Large intestine (tissue), 3 donors: ENCODE data around the gene NCBP2L. TPM values are rescaled to one million over a fixed set of nuclear protein-coding genes. Genes with fewer than 3 reads are reported as not detected.

Experiments
- DNase-seq, 2 donors: peaks; one replicate each; pipeline versions ENCODE4 v3.0.0 to v3.0.0-alpha.2; 2013
- H3K27ac ChIP-seq: one replicate; pipeline ENCODE4 v1.5.1; 2013; ENCODE audit warnings: low read length
- H3K27me3 ChIP-seq: 2 replicates; pipeline ENCODE4 v1.6.1; 2013; ENCODE audit warnings: low read length; ENCODE audit not compliant: control insufficient read depth, insufficient read depth
- H3K36me3 ChIP-seq: 2 replicates; pipeline ENCODE4 v1.6.1; 2013; ENCODE audit warnings: low read length; ENCODE audit not compliant: control insufficient read depth, insufficient read depth
- H3K4me1 ChIP-seq: one replicate; pipeline ENCODE4 v1.6.1; 2013; ENCODE audit warnings: low read length; ENCODE audit not compliant: control insufficient read depth, insufficient read depth
- H3K4me3 ChIP-seq: one replicate; pipeline ENCODE4 v1.5.1; 2013; ENCODE audit warnings: low read length
- H3K9me3 ChIP-seq: one replicate; pipeline ENCODE4 v1.6.1; 2013; ENCODE audit warnings: mild to moderate bottlenecking, low read depth, low read length, moderate library complexity; ENCODE audit not compliant: control insufficient read depth
- WGBS: methylation state at CpG from one replicate; pipeline ENCODE4 v1.1.5; 2013; ENCODE audit warnings: low lambda C conversion rate; ENCODE audit not compliant: insufficient coverage; 5-methylcytosine and 5-hydroxymethylcytosine counted together
- polyA plus RNA-seq: library from polyadenylated mRNA; unstranded; fragments of 120-200 nt; gene quantifications from one replicate; pipeline ENCODE4 v1.2.1, GENCODE V29; 2013

The NCBP2L gene
- polyA plus RNA-seq, 1 donor, result 0.03 TPM

DNA sequence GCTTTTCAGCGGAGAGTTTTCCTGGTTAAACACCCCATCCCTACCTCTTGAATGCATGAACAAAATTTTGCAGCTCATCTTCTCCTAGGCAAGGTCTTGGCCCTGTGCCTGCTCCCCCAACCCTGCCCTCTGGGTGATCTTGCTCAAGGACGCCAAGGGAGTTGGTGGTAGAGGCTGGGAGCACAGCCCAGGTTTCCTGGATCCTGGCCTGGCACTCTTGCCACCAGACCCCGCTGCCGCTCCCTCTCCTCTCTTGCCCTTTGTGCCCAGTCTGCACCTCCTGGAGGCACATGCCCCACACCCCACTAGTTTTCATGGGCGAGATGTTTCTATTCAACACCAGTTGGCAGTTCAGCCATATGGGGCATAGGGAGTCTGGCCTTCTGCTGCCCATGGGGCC lies 39.3 kb upstream of the NCBP2L start:
- Histone ChIP-seq H3K36me3 (no peaks in the 10 kb centered on the region), H3K27me3 (no peaks in the 10 kb centered on the region), H3K4me3 (no peak overlapping the region), H3K9me3 (no peaks in the 10 kb centered on the region), H3K4me1 (peaks cover 23% of the 10 kb centered on the region), H3K27ac (no peak overlapping the region)
- WGBS, result no CpG with 5 or more reads among the region's 5 CpGs
- no peak for DNase-seq

DNA sequence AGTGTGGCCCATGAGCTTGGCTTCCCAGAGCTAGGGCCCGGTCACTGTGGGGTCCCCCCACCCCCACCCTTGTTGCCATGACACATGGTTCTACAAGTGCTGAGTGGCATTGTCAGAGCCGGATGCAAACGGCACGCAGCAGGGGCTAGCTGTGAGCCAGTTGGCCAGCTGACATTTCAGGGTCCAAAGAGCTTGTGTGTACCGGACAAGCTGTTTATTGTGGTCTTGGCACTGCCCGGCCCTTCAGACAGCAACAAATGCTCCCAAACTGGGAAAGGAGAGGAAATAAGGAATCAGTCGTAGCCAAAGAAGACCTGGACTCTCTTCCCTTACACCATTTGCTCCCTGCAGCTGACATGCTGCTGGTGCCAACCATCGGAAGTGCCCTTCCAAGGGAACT lies 38.8 kb upstream of the NCBP2L start:
- WGBS, result no CpG with 5 or more reads among the region's 8 CpGs
- Histone ChIP-seq H3K27me3 (no peaks in the 10 kb centered on the region), H3K27ac (no peak overlapping the region), H3K9me3 (no peaks in the 10 kb centered on the region), H3K4me1 (peaks cover 26% of the 10 kb centered on the region), H3K36me3 (no peaks in the 10 kb centered on the region), H3K4me3 (no peak overlapping the region)
- no peak for DNase-seq

DNA sequence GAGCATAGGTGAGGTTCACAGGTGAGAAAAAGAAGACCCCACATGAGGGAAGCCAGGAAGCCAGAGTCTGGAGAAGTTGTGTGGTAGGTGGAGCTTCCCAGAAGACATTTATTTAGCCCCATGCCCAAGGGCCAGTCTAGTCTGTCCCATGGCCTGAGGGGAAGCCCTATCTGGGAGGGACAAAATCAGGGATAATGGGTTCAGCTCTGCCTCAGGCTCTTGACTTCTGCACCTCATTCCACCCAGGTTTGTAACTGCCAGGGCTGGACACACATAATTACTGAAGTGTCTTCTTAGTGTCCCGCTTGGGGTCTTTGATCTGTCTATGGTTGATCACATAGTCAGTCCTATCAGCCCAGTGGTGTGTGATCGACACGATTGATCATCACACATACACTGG lies 38.0 kb upstream of the NCBP2L start:
- Histone ChIP-seq H3K4me1 (peaks cover 26% of the 10 kb centered on the region), H3K36me3 (no peaks in the 10 kb centered on the region), H3K27ac (no peak overlapping the region), H3K4me3 (no peak overlapping the region), H3K9me3 (no peaks in the 10 kb centered on the region), H3K27me3 (no peaks in the 10 kb centered on the region)
- no peak for DNase-seq
- no CpG with 5 or more reads among the region's 3 CpGs for WGBS

DNA sequence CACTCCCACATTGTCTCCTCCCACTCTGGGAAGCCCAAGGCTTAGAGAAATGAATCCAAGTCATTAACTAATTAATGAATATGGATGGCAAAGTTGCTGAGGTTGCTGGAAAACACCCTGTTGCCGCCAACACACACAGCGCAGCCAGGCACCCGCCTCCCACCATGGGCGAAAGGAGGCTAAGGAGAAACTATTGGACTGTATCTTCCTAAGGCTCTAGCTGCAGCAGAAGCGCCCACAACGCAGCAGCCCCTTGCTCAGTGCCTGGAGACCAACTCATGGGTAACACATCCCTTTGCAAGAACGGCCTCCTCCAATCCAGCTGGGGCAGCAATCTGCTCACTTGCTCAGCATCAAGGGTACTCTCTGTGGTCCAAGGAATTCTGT lies 36.1 kb upstream of the NCBP2L start:
- no peaks in the 10 kb centered on the region for H3K9me3 ChIP-seq
- H3K27ac ChIP-seq, result peak overlapping the region; percentile 84
- H3K4me3 ChIP-seq, result no peak overlapping the region
- H3K36me3 ChIP-seq, result no peaks in the 10 kb centered on the region
- H3K27me3 ChIP-seq, result no peaks in the 10 kb centered on the region
- H3K4me1 ChIP-seq, result peaks cover 32% of the 10 kb centered on the region
- no CpG with 5 or more reads among the region's 7 CpGs for WGBS
- no peak for DNase-seq

DNA sequence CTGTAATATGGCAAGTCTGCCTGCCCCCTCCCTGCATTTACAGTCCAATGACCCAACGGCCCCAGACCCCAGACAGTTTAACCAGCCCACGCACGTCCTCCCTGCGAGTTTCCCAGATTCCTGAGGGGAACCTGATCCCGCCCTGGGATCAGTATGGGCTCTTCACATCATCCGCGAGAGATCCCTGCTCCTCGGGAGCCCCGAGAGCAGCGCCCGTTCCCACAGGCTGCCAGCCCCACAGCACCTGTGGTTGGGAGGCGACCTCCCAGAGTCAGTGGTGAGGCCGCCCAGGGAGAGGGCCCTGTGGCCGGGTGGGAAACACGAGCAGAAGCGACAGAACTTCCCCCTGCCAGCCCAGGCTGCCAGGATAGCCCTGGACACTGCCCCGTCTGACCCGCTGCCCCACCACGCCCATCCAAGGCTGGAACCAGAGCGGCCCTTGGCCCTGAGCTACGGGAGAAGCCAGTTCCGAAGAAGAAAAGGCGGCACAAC lies 34.8 kb upstream of the NCBP2L start:
- no CpG with 5 or more reads among the region's 23 CpGs for WGBS
- H3K4me3 ChIP-seq, result no peak overlapping the region
- peaks cover 44% of the 10 kb centered on the region for H3K4me1 ChIP-seq
- DNase-seq, result peak in 1 of 2 donors; percentile 24
- H3K9me3 ChIP-seq, result no peaks in the 10 kb centered on the region
- H3K27me3 ChIP-seq, result no peaks in the 10 kb centered on the region
- peak overlapping the region; percentile 93 for H3K27ac ChIP-seq
- no peaks in the 10 kb centered on the region for H3K36me3 ChIP-seq

DNA sequence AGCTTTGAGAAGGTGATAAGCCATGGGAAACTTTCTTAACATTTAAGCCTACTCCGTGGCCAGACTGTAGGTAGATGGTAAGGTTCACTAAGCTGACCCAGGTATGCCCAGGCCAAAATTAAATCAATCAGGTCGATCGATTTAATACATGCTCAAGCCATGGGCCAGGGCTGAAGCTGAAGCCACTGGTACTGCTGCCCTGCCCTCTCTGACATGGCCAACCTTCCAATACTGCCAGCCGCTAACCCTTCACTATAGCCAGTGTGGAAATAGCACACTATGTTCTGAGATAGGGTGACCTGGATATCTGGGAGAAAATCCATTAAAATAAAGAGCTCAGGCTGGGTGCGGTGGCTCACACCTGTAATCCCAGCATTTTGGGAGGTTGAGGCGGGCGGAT lies 33.5 kb upstream of the NCBP2L start:
- no peak for DNase-seq
- Histone ChIP-seq H3K36me3 (no peaks in the 10 kb centered on the region), H3K27ac (no peak overlapping the region), H3K4me3 (no peak overlapping the region), H3K4me1 (peaks cover 54% of the 10 kb centered on the region), H3K9me3 (no peaks in the 10 kb centered on the region), H3K27me3 (no peaks in the 10 kb centered on the region)
- WGBS, result no CpG with 5 or more reads among the region's 7 CpGs

DNA sequence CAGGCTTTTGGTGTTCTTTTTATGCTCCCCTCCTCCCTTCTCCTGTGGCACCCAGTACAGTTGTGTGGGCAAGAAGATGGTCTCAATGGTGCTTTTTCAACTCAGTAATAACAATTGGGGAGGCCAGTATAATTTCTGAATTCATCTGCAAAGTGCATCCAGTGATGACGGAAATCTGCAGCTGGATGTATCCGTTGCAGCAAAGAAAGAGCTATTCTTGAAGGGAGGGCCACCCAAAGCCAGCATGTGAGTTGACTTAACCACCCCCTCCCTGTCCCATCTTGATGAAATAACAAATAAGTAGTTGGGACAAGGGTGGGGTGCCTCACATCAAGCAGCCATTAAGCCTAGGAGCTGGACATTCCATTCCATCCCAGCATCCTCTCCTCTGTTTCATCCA lies 32.7 kb upstream of the NCBP2L start:
- no peak overlapping the region for H3K4me3 ChIP-seq
- no CpG with 5 or more reads among the region's 2 CpGs for WGBS
- no peak for DNase-seq

DNA sequence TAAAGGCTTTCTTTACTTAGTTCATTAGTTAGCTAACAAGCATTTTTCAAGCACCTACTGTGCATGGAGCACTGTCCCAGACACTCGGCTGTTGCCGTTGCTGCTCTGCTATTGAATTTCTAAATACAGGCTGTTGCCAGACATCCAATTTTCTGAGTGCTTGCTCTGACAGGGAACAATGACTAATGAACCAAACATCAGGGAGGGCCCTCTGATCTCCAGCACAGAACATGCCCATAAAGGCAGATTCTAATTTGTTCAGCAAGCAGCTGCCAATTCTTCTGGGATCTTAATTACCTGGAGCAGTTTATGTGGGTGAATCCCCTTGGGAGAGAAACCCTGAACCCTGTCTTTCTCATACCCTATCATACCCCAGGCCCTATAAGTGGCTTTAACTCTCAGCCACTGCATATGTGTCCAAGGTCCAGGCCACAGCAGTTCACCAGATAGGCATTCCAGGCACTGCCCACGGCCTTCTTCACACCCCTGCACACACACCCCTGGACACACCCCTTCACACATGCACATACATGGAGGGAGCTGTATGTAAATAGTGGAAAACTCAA lies 29.9 kb upstream of the NCBP2L start:
- peak; percentile 63 to 78 for DNase-seq
- Histone ChIP-seq H3K36me3 (no peaks in the 10 kb centered on the region), H3K9me3 (no peaks in the 10 kb centered on the region), H3K27me3 (no peaks in the 10 kb centered on the region), H3K4me3 (no peak overlapping the region), H3K4me1 (peaks cover 36% of the 10 kb centered on the region), H3K27ac (peak overlapping the region; percentile 74)
- WGBS, result no CpG with 5 or more reads among the region's 3 CpGs

More for the DNA sequence above, 32.7 kb upstream of the NCBP2L start:
- no peak overlapping the region for H3K27ac ChIP-seq
- no peaks in the 10 kb centered on the region for H3K27me3 ChIP-seq
- no peaks in the 10 kb centered on the region for H3K9me3 ChIP-seq
- H3K36me3 ChIP-seq, result no peaks in the 10 kb centered on the region
- peaks cover 54% of the 10 kb centered on the region for H3K4me1 ChIP-seq

DNA sequence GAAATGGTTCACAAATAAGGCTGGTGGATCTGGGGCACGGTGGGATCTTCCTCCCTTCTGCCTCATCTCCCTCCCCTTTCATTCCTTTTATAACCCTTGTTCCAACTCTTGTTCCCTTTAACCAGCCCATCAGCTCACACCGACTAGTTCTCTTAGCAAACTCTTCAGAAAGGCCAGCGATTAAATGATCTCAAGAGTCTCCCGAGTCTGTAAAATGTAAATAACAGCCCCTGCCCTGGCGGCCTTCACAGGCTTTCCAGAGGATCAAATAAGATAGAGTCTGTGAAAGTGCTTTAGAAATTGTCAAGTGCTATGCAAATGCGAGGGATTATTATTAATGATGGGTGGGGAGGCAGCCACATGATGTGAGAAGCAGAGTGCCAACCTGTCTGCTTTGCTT lies 29.0 kb upstream of the NCBP2L start:
- H3K4me1 ChIP-seq, result peaks cover 28% of the 10 kb centered on the region
- no peak overlapping the region for H3K4me3 ChIP-seq
- H3K9me3 ChIP-seq, result no peaks in the 10 kb centered on the region
- no CpG with 5 or more reads among the region's 6 CpGs for WGBS
- H3K27me3 ChIP-seq, result no peaks in the 10 kb centered on the region
- peak overlapping the region; percentile 74 for H3K27ac ChIP-seq
- no peak for DNase-seq
- no peaks in the 10 kb centered on the region for H3K36me3 ChIP-seq

DNA sequence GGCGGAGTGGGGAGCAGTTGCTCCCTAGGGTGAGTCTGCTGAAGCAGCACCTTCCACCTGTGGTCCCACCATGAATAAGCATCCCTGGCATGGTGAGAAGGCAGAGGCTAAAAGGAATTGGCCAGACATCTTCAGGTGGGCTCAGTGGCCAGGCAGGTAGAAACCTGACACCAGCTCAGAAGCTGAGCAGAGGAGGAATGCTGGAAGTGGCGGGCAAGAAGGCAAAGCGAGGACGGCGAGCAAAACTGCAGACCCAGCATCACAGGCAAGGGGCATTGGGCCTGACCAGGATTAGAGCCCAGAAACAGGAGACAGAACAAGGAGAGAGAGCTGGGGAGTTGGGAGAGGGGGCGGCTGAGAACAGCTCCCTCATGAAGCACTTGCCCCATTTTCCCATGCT lies 27.3 kb upstream of the NCBP2L start:
- H3K4me1 ChIP-seq, result peaks cover 28% of the 10 kb centered on the region
- H3K27me3 ChIP-seq, result no peaks in the 10 kb centered on the region
- WGBS, result no CpG with 5 or more reads among the region's 6 CpGs
- H3K27ac ChIP-seq, result no peak overlapping the region
- no peak overlapping the region for H3K4me3 ChIP-seq
- no peaks in the 10 kb centered on the region for H3K9me3 ChIP-seq
- no peak for DNase-seq
- H3K36me3 ChIP-seq, result no peaks in the 10 kb centered on the region

DNA sequence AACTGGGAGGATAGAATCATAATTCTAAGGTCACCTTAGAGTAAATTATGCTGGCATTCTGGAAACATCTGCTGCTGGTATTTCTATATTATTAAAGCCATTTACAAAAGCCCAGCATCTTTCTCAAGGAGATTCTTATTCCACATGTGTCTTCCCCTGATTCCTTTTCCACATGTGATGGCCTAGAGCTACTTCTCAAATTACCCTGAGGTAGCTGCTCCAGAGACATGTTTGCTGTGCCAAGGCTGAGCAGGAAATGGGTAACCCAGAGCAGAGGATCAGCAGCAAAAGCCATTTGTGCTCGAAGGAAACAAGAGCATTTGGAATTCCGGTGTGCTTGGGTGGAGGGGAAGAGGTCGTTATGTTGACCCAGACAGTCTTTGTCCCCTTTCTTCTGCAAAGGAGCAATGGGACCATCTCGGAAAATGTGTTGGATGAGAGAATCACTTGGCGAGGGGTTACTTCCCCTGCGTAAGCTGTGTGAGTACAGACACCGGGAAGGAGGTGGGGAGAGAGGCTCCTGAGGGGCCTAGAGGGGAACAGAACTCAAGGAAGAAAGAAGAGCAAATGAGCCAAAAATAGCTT lies 26.6 kb upstream of the NCBP2L start:
- no CpG with 5 or more reads among the region's 7 CpGs for WGBS
- peaks cover 26% of the 10 kb centered on the region for H3K4me1 ChIP-seq
- no peak overlapping the region for H3K27ac ChIP-seq

More for the DNA sequence above, 26.6 kb upstream of the NCBP2L start:
- no peak overlapping the region for H3K4me3 ChIP-seq
- DNase-seq, result no peak
- no peaks in the 10 kb centered on the region for H3K36me3 ChIP-seq
- no peaks in the 10 kb centered on the region for H3K27me3 ChIP-seq
- no peaks in the 10 kb centered on the region for H3K9me3 ChIP-seq
